SK-N-MC (cell line): ENCODE measurements around the gene GRAMD1B.

Source experiments
- DNase-seq: peaks from one replicate; pipeline ENCODE4 v3.0.0-alpha.2; 2011; ENCODE audit warnings: low read depth, low spot score
- H3K27ac ChIP-seq: fragments of 200-600 bp; sonication (generic); 2 replicates; pipeline ENCODE4 v1.5.1; 2016; ENCODE audit warnings: mixed run types
- H3K36me3 ChIP-seq: fragments of 200-600 bp; sonication (generic); 2 replicates; pipeline ENCODE4 v1.6.1; 2017; ENCODE audit warnings: antibody characterized with exemption, low read length, mixed read lengths; ENCODE audit not compliant: insufficient read depth
- H3K4me3 ChIP-seq: fragments of 200-600 bp; sonication (generic); 2 replicates; pipeline ENCODE4 v1.5.1; 2016
- H3K9ac ChIP-seq: fragments of 200-600 bp; sonication (generic); 2 replicates; pipeline ENCODE4 v1.8.0; 2017; ENCODE audit warnings: mixed run types, mixed read lengths; ENCODE audit not compliant: insufficient read length
- H3K9me3 ChIP-seq: fragments of 200-600 bp; sonication (generic); 2 replicates; pipeline ENCODE4 v1.6.1; 2017; ENCODE audit warnings: low read depth, mild to moderate bottlenecking, antibody characterized with exemption, low read length, moderate library complexity, mixed read lengths
- EZH2 ChIP-seq: fragments of 200-600 bp; sonication (generic); IDR thresholded peaks from one replicate; pipeline ENCODE4 v1.6.1; 2017; ENCODE audit warnings: antibody characterized with exemption
- FOXP2 ChIP-seq: optimal IDR thresholded peaks from 2 replicates; pipeline ENCODE3; 2011; ENCODE audit warnings: mild to moderate bottlenecking, moderate library complexity; ENCODE audit not compliant: insufficient read depth; ENCODE audit errors: extremely low read length, control extremely low read depth
- POLR2AphosphoS5 ChIP-seq: IDR thresholded peaks from 2 replicates; pipeline ENCODE4 v1.6.1; 2012; ENCODE audit warnings: mild to moderate bottlenecking, low read depth, low read length, borderline replicate concordance

Gene GRAMD1B

DNA sequence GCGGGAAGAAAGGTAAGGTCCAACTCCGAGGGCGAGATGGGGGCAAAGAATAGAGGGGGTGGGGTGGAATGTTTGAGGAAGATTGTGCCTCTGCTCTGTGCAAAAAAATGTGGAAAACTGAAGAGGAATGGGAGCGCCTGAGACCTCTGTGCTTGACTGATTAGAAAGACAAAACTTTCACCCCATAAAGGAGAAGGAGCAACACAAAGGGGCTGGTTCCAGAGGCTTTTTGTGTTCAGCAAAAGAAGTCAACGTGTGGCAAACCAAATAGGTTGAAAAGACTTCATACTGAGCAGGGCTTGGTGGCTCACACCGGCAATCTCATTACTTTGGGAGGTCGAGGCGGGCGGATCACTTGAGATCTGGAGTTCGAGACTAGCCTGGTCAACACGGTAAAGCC is 50.8 kb downstream of the GRAMD1B start:
- Histone ChIP-seq H3K9ac (no peak overlapping the region), H3K4me3 (no peak overlapping the region), H3K27ac (no peak overlapping the region), H3K9me3 (no peaks in the 10 kb centered on the region), H3K36me3 (no peaks in the 10 kb centered on the region)
- no peak for DNase-seq
- TF ChIP-seq FOXP2 (no peak), POLR2AphosphoS5 (no peak), EZH2 (no peak)

DNA sequence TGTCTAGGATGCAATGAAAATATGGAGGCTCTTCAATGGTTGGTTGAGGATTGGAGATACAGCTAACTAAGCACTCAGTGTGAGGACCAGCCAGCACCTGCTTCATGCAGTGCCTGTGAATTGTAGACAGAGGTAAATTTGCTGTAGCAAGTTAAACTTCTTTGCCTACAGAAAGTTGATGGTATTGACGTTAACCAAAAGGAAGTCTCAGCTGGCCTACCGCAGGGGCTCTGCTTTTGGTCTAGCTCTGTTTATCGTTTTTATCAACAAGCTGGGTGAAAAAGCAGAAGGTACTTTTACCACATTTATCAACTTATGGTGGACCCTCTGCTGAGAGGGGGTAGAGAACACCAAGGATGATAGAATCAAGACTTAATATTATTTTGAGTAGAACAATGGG is 51.6 kb downstream of the GRAMD1B start:
- Histone ChIP-seq H3K4me3 (no peak overlapping the region), H3K9ac (no peak overlapping the region), H3K9me3 (no peaks in the 10 kb centered on the region), H3K36me3 (no peaks in the 10 kb centered on the region), H3K27ac (no peak overlapping the region)
- TF ChIP-seq FOXP2 = no peak
- no peak for TF ChIP-seq EZH2
- no peak for TF ChIP-seq POLR2AphosphoS5
- DNase-seq = no peak

DNA sequence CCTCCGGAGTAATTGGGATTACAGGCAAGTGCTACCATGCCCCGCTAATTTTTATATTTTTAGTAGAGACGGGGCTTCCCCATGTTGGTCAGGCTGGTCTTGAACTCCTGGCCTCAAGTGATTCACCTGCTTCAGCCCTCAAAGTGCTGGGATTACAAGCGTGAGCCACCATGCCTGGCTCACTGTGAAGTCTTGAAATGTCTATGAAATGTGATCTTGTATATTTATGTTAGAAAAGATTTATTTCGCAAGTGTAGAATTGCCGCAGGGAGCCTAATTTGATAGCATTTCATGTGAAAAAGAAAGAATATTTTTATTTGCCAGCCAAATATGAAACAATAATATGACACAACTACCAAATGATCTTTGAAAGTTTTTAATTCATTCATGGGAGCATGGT is 52.1 kb downstream of the GRAMD1B start:
- Histone ChIP-seq H3K4me3 (no peak overlapping the region), H3K36me3 (no peaks in the 10 kb centered on the region), H3K27ac (no peak overlapping the region), H3K9me3 (no peaks in the 10 kb centered on the region), H3K9ac (no peak overlapping the region)
- TF ChIP-seq EZH2 = no peak
- no peak for TF ChIP-seq POLR2AphosphoS5
- TF ChIP-seq FOXP2 = no peak
- no peak for DNase-seq

DNA sequence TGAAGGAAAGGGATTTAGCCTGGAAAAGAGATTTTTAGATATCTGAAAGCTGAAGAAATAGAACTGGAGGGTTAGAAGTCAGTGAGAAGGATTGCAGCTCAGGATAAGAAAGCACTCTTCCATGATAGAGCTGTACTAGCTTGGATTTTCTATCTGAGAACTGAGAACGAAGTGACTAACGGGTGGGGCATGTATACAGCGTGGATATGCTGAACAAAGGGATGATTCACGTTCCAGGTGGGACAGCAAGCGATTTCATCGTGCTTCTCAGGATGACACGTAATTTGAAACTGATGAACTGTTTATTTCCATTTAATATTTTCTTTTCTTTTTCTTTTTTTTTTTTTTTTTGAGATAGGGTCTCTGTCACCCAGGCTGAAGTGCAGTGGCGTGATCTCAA is 53.0 kb downstream of the GRAMD1B start:
- H3K4me3 ChIP-seq = no peak overlapping the region
- no peak for DNase-seq
- TF ChIP-seq FOXP2 = no peak
- TF ChIP-seq POLR2AphosphoS5 = no peak
- no peaks in the 10 kb centered on the region for H3K9me3 ChIP-seq
- no peak overlapping the region for H3K27ac ChIP-seq
- no peak overlapping the region for H3K9ac ChIP-seq
- no peaks in the 10 kb centered on the region for H3K36me3 ChIP-seq

DNA sequence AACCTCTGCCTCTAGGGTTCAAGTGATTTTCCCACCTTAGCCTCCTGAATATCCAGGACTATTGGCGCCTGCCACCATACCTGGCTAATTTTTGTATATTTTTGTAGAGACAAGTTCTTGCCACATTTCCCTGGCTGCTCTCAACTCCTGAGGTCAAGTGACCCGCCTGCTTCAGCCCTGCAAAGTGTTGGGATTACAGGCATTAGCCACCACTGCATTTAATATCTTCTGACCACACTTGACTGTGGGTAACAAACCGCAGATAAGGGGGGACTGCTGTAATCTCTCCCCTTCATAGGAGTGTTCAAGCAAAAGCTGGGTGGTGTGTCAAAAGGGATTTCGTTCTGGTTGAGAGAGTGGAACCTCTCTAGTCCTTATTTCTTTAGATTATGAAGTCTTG is 53.4 kb downstream of the GRAMD1B start:
- no peak overlapping the region for H3K27ac ChIP-seq
- no peaks in the 10 kb centered on the region for H3K36me3 ChIP-seq
- no peak overlapping the region for H3K9ac ChIP-seq
- H3K4me3 ChIP-seq = no peak overlapping the region
- no peaks in the 10 kb centered on the region for H3K9me3 ChIP-seq
- no peak for TF ChIP-seq POLR2AphosphoS5
- no peak for TF ChIP-seq EZH2
- no peak for TF ChIP-seq FOXP2
- DNase-seq = no peak

DNA sequence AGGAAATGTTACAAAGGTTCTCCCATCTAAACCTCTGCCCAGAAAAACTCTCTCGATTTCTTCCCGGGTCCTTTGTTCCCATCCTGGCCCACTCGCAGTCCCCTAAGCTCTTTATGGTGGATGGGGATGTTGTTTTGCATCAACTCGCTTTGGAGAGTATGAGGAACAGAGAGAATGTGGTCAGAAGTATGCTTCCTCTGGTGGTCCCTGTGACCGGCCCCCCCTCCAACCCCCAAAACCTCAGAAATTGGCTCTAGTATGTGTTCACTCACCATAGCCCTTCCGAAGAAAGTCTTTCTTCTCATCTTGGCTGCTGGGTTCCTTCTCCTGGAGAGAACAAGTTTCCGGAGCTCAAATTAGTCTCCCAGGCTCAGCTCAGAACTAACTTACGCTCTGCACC is 54.4 kb downstream of the GRAMD1B start:
- Histone ChIP-seq H3K4me3 (no peak overlapping the region), H3K27ac (no peak overlapping the region), H3K36me3 (no peaks in the 10 kb centered on the region), H3K9me3 (no peaks in the 10 kb centered on the region), H3K9ac (no peak overlapping the region)
- no peak for TF ChIP-seq FOXP2
- TF ChIP-seq EZH2 = no peak
- TF ChIP-seq POLR2AphosphoS5 = no peak
- no peak for DNase-seq

DNA sequence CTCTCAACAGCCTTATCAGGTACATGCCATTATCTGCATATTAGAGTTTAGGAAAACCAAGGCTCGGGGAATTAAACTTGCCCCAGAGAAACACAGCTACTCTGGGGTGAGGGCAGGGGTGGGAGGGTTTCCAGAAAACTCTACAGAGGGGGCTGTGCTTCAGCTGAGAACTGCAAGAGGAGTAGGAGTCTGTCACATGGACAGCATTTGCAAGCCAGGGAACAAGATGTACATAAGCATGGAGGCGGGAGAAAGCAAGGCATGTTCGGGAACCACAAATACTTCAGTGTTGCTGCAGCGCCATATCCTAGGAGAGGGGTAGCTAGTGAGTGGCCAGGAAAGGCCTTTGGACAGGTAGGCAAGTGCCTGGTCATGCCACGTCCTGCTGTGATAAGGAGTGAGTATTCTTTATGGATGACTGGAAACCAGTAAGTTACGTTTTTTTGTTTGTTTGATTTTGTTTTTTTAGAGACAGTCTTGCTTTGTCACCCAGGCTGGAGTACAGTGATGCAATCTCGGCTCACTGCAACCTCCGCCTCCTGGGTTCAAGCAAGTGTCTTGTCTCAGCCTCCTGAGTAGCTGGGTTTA is 57.2 kb downstream of the GRAMD1B start:
- DNase-seq = no peak
- Histone ChIP-seq H3K36me3 (no peaks in the 10 kb centered on the region), H3K4me3 (no peak overlapping the region), H3K9ac (no peak overlapping the region), H3K27ac (no peak overlapping the region), H3K9me3 (no peaks in the 10 kb centered on the region)
- TF ChIP-seq EZH2 (no peak), POLR2AphosphoS5 (no peak), FOXP2 (no peak)

DNA sequence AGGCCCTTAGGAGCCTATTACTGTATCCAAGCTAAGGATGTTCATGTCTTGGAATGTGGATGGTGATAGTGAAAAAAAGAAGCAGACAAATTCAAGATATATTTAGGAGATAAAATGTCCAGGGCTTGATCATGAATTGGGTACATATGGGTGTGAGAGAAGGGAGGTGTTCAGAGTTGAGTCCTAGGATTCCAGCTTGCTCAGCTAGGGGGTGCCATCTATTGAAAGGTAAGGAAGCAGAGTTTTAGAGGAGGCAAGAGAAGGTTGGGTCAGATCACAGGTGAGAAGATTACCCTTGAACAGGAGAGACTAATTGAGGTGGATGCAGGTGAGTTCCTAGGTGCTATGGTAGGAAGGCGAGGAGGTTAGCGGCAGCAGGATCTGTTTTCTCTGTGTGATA is 60.5 kb downstream of the GRAMD1B start:
- TF ChIP-seq EZH2 (no peak), FOXP2 (no peak), POLR2AphosphoS5 (no peak)
- Histone ChIP-seq H3K9me3 (no peaks in the 10 kb centered on the region), H3K36me3 (no peaks in the 10 kb centered on the region), H3K9ac (no peak overlapping the region), H3K4me3 (no peak overlapping the region), H3K27ac (no peak overlapping the region)
- DNase-seq = no peak

DNA sequence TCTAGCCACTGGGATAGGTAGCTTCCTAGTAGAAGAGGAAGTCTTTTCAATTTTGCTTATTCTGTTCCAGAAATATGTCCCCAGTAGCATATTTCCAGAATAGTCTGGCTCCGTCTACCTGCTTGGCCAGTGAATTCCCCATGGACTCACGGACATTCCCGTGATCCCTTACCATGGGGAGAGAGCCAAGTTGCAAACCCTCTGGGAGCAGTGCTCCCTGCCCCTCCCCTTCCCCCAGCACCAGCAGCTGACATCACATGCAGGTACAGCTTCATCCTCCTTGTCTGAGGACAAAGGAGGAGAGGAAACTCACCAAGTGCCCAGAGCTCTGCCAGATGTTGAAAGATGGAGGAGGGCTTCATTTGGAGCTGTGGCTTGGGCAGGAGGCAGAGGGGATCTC is 61.2 kb downstream of the GRAMD1B start:
- Histone ChIP-seq H3K9ac (no peak overlapping the region), H3K36me3 (no peaks in the 10 kb centered on the region), H3K9me3 (no peaks in the 10 kb centered on the region), H3K27ac (no peak overlapping the region), H3K4me3 (no peak overlapping the region)
- DNase-seq = no peak
- TF ChIP-seq FOXP2 (no peak), POLR2AphosphoS5 (no peak), EZH2 (no peak)
